Ammon's horn (tissue), 1 donor: ENCODE data around the gene PCDH17.
A peak's percentile ranks its signal among the peaks of the same experiment; 100 is the strongest.

Experiments
- DNase-seq: peaks from one replicate; pipeline ENCODE4 v3.0.0-alpha.2; 2016; ENCODE audit warnings: low spot score

PCDH17 gene, protein sequence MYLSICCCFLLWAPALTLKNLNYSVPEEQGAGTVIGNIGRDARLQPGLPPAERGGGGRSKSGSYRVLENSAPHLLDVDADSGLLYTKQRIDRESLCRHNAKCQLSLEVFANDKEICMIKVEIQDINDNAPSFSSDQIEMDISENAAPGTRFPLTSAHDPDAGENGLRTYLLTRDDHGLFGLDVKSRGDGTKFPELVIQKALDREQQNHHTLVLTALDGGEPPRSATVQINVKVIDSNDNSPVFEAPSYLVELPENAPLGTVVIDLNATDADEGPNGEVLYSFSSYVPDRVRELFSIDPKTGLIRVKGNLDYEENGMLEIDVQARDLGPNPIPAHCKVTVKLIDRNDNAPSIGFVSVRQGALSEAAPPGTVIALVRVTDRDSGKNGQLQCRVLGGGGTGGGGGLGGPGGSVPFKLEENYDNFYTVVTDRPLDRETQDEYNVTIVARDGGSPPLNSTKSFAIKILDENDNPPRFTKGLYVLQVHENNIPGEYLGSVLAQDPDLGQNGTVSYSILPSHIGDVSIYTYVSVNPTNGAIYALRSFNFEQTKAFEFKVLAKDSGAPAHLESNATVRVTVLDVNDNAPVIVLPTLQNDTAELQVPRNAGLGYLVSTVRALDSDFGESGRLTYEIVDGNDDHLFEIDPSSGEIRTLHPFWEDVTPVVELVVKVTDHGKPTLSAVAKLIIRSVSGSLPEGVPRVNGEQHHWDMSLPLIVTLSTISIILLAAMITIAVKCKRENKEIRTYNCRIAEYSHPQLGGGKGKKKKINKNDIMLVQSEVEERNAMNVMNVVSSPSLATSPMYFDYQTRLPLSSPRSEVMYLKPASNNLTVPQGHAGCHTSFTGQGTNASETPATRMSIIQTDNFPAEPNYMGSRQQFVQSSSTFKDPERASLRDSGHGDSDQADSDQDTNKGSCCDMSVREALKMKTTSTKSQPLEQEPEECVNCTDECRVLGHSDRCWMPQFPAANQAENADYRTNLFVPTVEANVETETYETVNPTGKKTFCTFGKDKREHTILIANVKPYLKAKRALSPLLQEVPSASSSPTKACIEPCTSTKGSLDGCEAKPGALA (N-terminal part only)

DNA sequence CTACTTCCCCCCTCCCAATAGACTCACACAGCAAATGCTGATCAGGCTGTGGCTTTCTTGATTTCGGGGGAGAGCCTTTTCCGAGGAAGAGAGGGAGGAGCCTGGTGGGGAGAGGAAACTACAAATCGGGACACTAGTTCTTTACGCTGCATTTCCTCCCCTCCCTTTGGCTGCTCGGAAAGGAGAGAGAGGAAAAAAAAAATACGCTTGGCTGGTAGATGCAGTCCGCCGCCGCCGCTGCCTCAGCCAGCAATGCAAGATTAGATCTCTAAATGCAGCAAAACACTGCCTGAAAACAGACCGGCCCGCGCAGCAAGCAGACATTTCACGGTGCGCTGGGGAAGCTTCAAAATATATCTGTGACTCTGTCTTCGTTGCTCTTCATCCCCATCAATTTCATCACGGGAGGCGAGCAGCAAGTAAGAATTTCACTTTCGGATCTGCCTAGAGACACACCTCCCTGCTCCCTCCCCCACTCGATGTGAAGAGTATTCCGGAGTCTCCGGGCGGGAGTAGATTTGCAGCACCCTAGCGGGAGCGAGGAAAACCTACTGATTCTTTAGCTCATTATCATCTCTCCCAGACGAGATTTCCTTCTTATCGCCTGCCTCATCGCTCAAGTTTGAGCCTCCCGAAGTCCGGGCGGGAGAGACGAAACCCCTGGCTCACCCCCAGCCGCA is at the start of gene PCDH17:
TSS of gene PCDH17 (plus strand) at position 149 of the 680 bp plus-strand sequence. CDS start 803 bp downstream, outside the sequence.
- peak; percentile 84 for DNase-seq

DNA sequence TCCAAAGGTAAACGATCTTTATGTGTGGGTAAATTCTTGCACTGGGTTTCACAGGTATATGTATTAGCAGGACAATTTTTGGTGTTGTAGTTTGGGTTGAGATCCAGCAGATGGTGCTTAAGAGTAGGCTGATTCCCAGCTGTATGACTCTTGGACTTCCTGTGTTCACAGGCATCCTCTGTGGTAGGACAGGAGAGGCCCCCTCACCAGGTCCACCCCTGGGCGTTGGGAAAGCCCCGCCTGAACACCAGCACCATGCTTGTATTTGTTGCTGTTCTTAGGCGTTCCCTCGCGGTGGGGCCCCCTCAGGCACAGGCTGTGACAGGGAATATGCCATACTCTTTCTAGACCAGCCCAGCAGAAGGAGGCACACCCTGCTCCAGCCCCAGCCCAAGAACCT is 49.5 kb upstream of the PCDH17 start:
- DNase-seq, result no peak

GRCh38 chr13:57583529-57583928 is 48.0 kb upstream of the PCDH17 start:
- no peak for DNase-seq

GRCh38 chr13:57588639-57589038 is 42.9 kb upstream of the PCDH17 start:
- no peak for DNase-seq

DNA sequence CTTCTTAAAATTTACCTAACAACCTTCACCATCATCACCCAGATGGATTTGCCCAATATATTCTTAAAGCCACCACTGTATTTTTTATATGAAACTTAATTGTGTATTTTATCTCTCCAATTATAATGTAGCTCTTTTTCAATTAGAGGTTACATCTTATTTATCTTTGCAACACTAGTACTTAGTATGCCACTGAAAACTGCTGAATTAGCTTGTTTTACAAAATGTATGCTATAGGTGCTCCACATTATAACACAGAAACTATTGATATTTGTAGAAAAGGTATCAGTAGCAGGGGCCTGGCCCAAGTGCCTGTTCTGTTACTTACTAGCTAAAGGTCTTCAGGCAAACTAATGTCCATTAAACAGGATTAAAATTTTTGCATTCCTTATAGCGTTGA is 35.8 kb upstream of the PCDH17 start:
- DNase-seq, result no peak

DNA sequence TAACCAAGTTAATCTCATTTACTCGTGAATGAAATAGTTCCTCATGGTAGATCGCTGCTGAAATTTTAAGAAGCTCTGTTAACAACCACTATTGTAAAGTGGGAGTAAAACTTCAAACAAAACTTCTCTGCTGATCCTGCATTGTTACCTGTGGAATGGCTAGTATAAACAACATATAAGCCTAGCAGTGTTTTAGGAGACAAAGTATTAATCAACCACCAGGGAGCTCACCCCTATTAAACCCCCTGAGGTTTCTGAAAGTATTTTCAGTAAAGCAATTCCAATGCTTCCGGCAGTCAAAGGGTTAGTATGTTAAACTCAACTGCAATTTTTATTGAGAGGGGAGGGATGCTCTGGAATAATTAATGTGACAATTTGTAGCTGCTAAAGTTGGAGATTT is 30.0 kb upstream of the PCDH17 start:
- DNase-seq, result no peak

DNA sequence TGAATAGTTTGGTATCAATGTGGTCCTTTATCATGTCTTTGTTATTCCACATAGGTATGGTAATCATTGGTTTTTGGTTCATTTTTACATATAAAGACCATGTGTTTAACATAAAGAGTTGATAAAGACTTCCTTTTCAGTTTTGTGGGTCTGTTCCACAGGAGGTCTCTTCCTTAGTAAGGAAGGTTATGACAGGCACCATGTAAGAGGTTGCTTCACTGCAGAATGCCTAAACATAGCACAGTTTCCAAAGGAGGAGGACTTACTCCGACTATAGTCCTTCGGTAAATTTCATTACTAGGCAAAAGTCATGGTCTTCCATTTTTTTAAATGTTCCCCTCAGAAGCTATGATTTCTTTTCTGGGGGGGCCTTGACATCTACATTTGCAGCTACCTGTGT is 27.1 kb upstream of the PCDH17 start:
- no peak for DNase-seq

DNA sequence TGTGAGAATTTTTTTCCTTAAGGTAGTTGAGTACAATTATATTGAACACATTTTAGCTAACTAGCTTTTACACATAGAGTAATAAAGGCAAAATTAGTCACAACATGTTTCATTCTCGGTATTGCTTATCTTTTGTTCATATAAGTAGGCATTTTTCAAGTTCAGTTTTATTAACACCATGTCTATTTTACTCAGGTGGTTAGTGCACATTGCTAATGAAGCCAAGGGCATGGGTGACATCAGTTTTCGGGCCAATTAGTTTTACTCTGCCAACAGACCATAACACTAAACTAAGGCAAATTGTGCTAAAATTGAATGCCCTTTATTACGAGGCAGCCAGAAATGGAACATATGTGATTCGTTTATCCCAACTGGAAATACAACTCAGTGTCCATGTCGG is 19.6 kb upstream of the PCDH17 start:
- DNase-seq, result no peak

DNA sequence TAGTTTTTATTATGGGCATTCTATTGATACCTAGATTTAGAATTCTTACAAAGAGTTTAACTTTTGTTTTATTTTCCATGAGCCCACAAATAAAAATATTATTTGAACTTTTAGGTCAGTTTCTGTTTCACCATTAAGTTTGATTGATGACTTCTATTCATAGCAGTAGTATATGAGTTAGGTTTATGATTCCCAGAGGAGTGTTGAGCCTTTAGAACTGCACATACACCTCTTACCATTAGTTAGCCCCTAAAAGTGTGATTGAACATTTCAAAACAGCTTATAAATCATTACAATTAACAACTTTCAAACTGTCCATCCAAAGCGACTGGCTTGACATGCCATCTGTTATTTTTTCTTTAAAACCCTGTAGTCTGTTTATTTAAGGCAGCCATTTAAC is 19.0 kb upstream of the PCDH17 start:
- DNase-seq, result no peak

- DNase-seq, result peak; percentile 83
Observed at GRCh38 chr13:57624565-57625435, 6.7 kb upstream of the PCDH17 start.

DNA sequence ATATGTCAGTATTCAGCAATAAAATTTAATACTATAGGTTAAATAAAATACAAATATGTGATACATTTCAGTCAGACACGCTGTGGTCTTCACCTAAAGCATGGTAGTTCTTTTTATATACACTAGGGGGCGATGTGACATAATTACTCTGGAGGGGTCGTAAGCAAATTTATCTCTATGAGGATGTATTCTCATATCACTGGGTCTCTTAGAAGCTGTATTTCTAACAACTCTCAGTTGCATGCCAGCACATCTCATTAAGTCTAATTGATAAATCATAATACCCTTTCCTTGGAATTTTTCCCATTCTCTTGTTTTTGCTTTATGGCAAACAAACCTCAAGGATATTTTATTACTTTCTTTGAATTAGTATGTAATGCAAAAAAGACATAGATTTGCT is 3.9 kb upstream of the PCDH17 start:
- DNase-seq, result peak; percentile 54

GRCh38 chr13:57629391-57629804 is 2.1 kb upstream of the PCDH17 start:
- DNase-seq, result peak; percentile 87

GRCh38 chr13:57629821-57630235 is 1.7 kb upstream of the PCDH17 start:
- peak; percentile 99 for DNase-seq

DNA sequence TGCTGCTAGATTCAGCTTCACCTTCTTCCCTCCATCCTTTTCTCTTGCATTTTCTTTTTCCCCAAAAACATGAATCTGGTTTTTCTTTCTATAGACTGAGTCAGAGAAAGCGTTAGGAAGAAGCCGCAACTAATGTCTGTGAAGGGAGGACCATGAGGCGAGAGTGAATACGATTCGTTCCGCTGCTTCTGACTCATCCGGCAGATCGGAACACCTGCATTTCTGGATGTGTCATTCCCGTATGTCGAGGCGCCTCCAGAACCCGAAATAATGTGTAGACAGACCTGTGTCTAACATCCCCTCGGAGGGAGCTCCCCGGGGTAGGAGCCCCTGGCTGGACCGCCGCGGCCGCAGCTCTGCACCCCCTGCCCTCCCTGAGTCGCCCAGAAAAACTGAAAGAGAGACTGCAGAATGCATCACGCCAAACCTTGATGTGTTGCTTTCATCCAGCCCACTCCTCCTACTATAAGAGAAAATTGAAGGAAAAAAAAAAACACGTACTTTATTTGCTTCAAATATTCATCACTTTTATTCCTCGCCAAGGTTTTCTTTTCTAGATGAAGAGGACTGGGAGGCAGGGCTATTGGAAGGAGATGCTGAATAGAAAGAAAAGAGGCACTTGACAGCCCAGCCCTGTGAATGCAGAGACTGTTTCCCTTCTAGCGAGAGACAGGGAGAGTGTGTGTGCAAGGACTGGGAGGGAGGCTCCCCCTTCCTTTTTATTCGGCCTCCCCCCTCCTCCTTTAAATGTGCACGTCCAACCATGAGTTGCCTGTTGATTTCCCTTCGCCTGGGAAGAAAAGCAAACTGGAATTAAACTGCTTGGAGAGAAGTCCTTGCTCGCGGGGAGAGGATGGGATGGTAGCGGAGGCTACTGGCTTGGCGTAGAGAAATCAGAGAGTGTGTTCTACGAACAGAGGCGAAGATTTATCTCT is 616 bp upstream of the PCDH17 start:
- DNase-seq, result peak; percentile 81

- peak; percentile 45 for DNase-seq
Observed at GRCh38 chr13:57632276-57633140, 964 bp downstream of the PCDH17 start.

GRCh38 chr13:57633141-57633949 is 1.8 kb downstream of the PCDH17 start:
- peak; percentile 88 for DNase-seq

DNA sequence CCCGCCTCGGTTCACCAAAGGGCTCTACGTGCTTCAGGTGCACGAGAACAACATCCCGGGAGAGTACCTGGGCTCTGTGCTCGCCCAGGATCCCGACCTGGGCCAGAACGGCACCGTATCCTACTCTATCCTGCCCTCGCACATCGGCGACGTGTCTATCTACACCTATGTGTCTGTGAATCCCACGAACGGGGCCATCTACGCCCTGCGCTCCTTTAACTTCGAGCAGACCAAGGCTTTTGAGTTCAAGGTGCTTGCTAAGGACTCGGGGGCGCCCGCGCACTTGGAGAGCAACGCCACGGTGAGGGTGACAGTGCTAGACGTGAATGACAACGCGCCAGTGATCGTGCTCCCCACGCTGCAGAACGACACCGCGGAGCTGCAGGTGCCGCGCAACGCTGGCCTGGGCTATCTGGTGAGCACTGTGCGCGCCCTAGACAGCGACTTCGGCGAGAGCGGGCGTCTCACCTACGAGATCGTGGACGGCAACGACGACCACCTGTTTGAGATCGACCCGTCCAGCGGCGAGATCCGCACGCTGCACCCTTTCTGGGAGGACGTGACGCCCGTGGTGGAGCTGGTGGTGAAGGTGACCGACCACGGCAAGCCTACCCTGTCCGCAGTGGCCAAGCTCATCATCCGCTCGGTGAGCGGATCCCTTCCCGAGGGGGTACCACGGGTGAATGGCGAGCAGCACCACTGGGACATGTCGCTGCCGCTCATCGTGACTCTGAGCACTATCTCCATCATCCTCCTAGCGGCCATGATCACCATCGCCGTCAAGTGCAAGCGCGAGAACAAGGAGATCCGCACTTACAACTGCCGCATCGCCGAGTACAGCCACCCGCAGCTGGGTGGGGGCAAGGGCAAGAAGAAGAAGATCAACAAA is 2.6 kb downstream of the PCDH17 start:
- DNase-seq, result peak; percentile 77
